Vagina (tissue), 2 donors: Measurements from ENCODE around the gene PLCL1.

Experiments
- POLR2A ChIP-seq, 2 donors: fragments of 450-650 bp; IDR thresholded peaks; one replicate each; pipeline ENCODE4 v1.6.1; 2017; ENCODE audit warnings: antibody characterized with exemption in 2 of 2, mild to moderate bottlenecking in 2 of 2, moderate library complexity in 2 of 2
- TF ChIP-seq, protein P1 (sequence below), 3 experiments: fragments of 450-650 bp in 2 of 3; fragments of 200-600 bp in 1 of 3; sonication (generic) in 1 of 3; IDR thresholded peaks; one replicate each; pipeline ENCODE4 v1.5.1; 2017 to 2019; ENCODE audit warnings: antibody characterized with exemption in 3 of 3, mild to moderate bottlenecking in 2 of 3, moderate library complexity in 2 of 3

- TF ChIP-seq, protein P1, sequence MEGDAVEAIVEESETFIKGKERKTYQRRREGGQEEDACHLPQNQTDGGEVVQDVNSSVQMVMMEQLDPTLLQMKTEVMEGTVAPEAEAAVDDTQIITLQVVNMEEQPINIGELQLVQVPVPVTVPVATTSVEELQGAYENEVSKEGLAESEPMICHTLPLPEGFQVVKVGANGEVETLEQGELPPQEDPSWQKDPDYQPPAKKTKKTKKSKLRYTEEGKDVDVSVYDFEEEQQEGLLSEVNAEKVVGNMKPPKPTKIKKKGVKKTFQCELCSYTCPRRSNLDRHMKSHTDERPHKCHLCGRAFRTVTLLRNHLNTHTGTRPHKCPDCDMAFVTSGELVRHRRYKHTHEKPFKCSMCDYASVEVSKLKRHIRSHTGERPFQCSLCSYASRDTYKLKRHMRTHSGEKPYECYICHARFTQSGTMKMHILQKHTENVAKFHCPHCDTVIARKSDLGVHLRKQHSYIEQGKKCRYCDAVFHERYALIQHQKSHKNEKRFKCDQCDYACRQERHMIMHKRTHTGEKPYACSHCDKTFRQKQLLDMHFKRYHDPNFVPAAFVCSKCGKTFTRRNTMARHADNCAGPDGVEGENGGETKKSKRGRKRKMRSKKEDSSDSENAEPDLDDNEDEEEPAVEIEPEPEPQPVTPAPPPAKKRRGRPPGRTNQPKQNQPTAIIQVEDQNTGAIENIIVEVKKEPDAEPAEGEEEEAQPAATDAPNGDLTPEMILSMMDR (IDR thresholded peaks at IDR 0.05), result no peak
- no peak for TF ChIP-seq POLR2A (IDR thresholded peaks at IDR 0.05)
Measured at GRCh38 chr2:198052741-198053140, 248.3 kb downstream of the PLCL1 start.
